ENCODE measurements around the gene SIAH2.

DNA sequence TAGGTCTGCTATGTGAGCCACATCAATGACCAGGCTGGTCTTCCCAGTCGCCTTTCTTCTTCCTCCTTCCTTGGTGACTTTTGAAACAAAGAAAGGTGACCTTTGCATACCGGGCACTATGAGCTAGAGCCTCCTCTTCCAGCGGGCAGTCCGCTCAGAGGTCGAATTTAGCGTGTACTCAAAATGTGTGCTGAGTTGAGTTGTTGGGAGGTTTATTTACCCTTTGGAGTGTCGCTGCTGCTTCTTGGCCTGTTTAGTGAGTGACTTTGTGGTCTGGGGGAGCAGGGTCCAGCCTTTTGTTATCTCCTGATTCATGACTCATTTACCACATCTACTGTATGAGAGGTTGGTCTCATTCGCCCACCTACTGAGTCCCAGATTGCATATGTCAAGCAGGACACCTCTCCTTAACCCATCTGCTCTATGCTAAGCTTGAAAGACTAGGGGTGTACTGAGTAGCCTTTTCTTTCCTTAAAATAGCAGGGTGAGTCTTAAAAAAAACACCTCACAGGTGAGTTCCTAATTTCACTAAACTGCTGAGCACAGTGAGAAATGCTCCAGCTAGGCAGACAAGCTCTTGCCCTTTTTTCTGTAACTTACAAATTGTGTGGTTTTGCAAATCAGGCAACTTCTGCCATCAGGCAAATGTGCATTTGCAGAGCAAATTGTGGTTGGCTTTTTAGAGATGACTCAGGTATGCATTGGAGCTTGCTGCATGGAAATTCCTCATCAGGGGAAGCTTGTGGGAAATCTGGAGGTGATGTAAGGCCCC is 3.2 kb upstream of the SIAH2 start:
- TF ChIP-seq GATA2 (IDR thresholded peaks at IDR 0.05; ENCODE audit: low read depth, low read length) (no peak), GATA3 (IDR thresholded peaks at IDR 0.05; ENCODE audit: low read depth, low read length) (no peak)

Data from SH-SY5Y (cell line).